HEK293 (cell line): ENCODE measurements around the gene SYNPO2.

Experiments used
- CTCF ChIA-PET: fragments of 350-600 bp; formaldehyde crosslinking; extraction: SDS; loops from one replicate; lab custom pipeline; 2021; ENCODE audit warnings: antibody characterized with exemption; lab: Yijun Ruan, JAX
- POLR2A ChIA-PET: fragments of 300-600 bp; formaldehyde crosslinking; extraction: SDS; loops from one replicate; lab custom pipeline; 2020; ENCODE audit warnings: antibody characterized with exemption, inconsistent platforms; lab: Yijun Ruan, JAX
- H3K27ac ChIP-seq: fragments of 200-500 bp; sonication (Bioruptor generic); 2 replicates; pipeline ENCODE4 v1.5.1; 2014; ENCODE audit warnings: low read depth, low read length, control low read depth, inconsistent platforms; ENCODE audit errors: extremely low read depth
- H3K36me3 ChIP-seq, 2 experiments: fragments of 200-500 bp in 1 of 2; sonication (Bioruptor generic) in 1 of 2; 1 replicate in 1 of 2; 2 replicates in 1 of 2; pipeline ENCODE4 v1.5.1; 2014 to 2017; ENCODE audit warnings: inconsistent platforms in 2 of 2, low read length in 2 of 2; ENCODE audit not compliant: control insufficient read depth in 2 of 2, insufficient read depth in 1 of 2
- H3K4me1 ChIP-seq: fragments of 200-500 bp; sonication (Bioruptor generic); 2 replicates; pipeline ENCODE4 v1.5.1; 2014; ENCODE audit warnings: mild to moderate bottlenecking, low read length, inconsistent platforms; ENCODE audit not compliant: control insufficient read depth, insufficient read depth
- H3K4me3 ChIP-seq: 2 replicates; pipeline ENCODE4 v1.5.1; 2011; ENCODE audit warnings: low read depth, mild to moderate bottlenecking, control low read depth, low read length, moderate library complexity
- H3K9me3 ChIP-seq: fragments of 200-500 bp; sonication (Bioruptor generic); 2 replicates; pipeline ENCODE4 v1.5.1; 2014; ENCODE audit warnings: low read depth, low read length, inconsistent platforms; ENCODE audit not compliant: control insufficient read depth, insufficient read depth
- BCL11A ChIP-seq: fragments of 450-650 bp; formaldehyde crosslinking; IDR thresholded peaks from 2 replicates; pipeline ENCODE4 v1.5.1; 2016; ENCODE audit warnings: low read depth, missing biosample characterization, missing genetic modification characterization
- BCL11B ChIP-seq: fragments of 450-650 bp; formaldehyde crosslinking; IDR thresholded peaks from 2 replicates; pipeline ENCODE4 v1.5.1; 2016; ENCODE audit warnings: low read depth, missing biosample characterization, missing genetic modification characterization
- IKZF3 ChIP-seq: fragments of 450-650 bp; IDR thresholded peaks from 2 replicates; pipeline ENCODE4 v1.5.0; 2018; ENCODE audit warnings: missing biosample characterization, mild to moderate bottlenecking, missing genetic modification characterization, moderate library complexity
- OVOL3 ChIP-seq: fragments of 450-650 bp; formaldehyde crosslinking; IDR thresholded peaks from 2 replicates; pipeline ENCODE4 v1.5.1; 2016; ENCODE audit warnings: missing biosample characterization, missing genetic modification characterization
- SETDB1 ChIP-seq: IDR thresholded peaks from one replicate; pipeline ENCODE4 v1.6.1; 2017; ENCODE audit warnings: mild to moderate bottlenecking, low read length, moderate library complexity, mixed read lengths; ENCODE audit not compliant: insufficient read length
- SP7 ChIP-seq: fragments of 450-650 bp; formaldehyde crosslinking; IDR thresholded peaks from 2 replicates; pipeline ENCODE4 v1.5.1; 2016; ENCODE audit warnings: missing biosample characterization, missing genetic modification characterization
- ZIC2 ChIP-seq: fragments of 450-650 bp; formaldehyde crosslinking; IDR thresholded peaks from 2 replicates; pipeline ENCODE4 v1.5.1; 2016; ENCODE audit warnings: missing biosample characterization, missing genetic modification characterization
- ZNF16 ChIP-seq: fragments of 450-650 bp; formaldehyde crosslinking; IDR thresholded peaks from 2 replicates; pipeline ENCODE4 v1.5.1; 2016; ENCODE audit warnings: low read depth, missing biosample characterization, missing genetic modification characterization
- ZNF239 ChIP-seq: fragments of 450-650 bp; formaldehyde crosslinking; IDR thresholded peaks from 2 replicates; pipeline ENCODE4 v1.5.1; 2016; ENCODE audit warnings: missing biosample characterization, missing genetic modification characterization
- ZNF266 ChIP-seq: fragments of 450-650 bp; formaldehyde crosslinking; IDR thresholded peaks from 2 replicates; pipeline ENCODE4 v1.5.1; 2016; ENCODE audit warnings: missing biosample characterization, missing genetic modification characterization, low read depth
- ZNF311 ChIP-seq: fragments of 450-650 bp; formaldehyde crosslinking; IDR thresholded peaks from 2 replicates; pipeline ENCODE4 v1.5.1; 2017; ENCODE audit warnings: missing biosample characterization, missing genetic modification characterization, borderline replicate concordance
- ZNF423 ChIP-seq: fragments of 450-650 bp; formaldehyde crosslinking; IDR thresholded peaks from 2 replicates; pipeline ENCODE4 v1.5.1; 2016; ENCODE audit warnings: missing biosample characterization, missing genetic modification characterization
- ZNF510 ChIP-seq: fragments of 450-650 bp; formaldehyde crosslinking; IDR thresholded peaks from 2 replicates; pipeline ENCODE4 v1.5.1; 2018; ENCODE audit warnings: mild to moderate bottlenecking, missing genetic modification characterization, missing biosample characterization; ENCODE audit not compliant: insufficient replicate concordance
- ZNF624 ChIP-seq: fragments of 450-650 bp; formaldehyde crosslinking; IDR thresholded peaks from 2 replicates; pipeline ENCODE4 v1.5.1; 2017; ENCODE audit warnings: missing biosample characterization, missing genetic modification characterization
- ZNF76 ChIP-seq: fragments of 450-650 bp; formaldehyde crosslinking; IDR thresholded peaks from 2 replicates; pipeline ENCODE4; 2016; ENCODE audit warnings: low read depth, missing biosample characterization, missing genetic modification characterization, borderline replicate concordance
- TF ChIP-seq, protein P1 (sequence below): fragments of 450-650 bp; formaldehyde crosslinking; IDR thresholded peaks from 2 replicates; pipeline ENCODE4 v1.5.1; 2016; ENCODE audit warnings: missing biosample characterization, missing genetic modification characterization
- TF ChIP-seq, protein P2 (sequence below): fragments of 450-650 bp; formaldehyde crosslinking; IDR thresholded peaks from 2 replicates; pipeline ENCODE4 v1.5.1; 2017; ENCODE audit warnings: missing biosample characterization, missing genetic modification characterization
- TF ChIP-seq, protein P3 (sequence below): fragments of 450-650 bp; formaldehyde crosslinking; IDR thresholded peaks from 2 replicates; pipeline ENCODE4 v1.5.1; 2017; ENCODE audit warnings: missing biosample characterization, missing genetic modification characterization
- TF ChIP-seq, protein P4 (sequence below): fragments of 450-650 bp; formaldehyde crosslinking; conservative IDR thresholded peaks from 2 replicates; pipeline ENCODE4 v1.5.1; 2016; ENCODE audit warnings: low read depth, missing biosample characterization, missing genetic modification characterization
- TF ChIP-seq, protein P5 (sequence below): fragments of 450-650 bp; formaldehyde crosslinking; IDR thresholded peaks from 2 replicates; pipeline ENCODE4 v1.5.1; 2017; ENCODE audit warnings: missing biosample characterization, missing genetic modification characterization

Gene SYNPO2

DNA sequence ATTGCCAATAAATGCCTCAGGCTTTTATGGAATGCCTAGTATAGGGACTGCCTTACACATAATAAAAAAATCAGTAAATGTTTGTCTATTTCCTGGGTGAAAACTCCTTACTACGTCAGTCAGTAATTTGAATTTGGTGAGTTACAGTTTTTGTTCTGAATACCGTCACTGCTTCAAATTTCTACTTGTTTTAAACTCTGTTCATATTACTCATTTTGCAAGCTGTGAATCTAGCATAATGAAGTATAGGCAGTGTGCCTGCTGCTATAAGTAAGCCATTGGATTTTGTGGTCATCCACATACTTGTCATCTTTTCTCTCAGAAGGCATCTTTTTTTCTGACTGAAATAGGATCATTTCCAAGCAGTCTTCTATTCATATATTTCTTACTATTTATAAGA lies 43.1 kb downstream of the SYNPO2 start:
- TF ChIP-seq ZIC2 (tag by site-specific recombination) (no peak), ZNF239 (tag by site-specific recombination) (no peak), ZNF266 (tag by site-specific recombination) (no peak), BCL11A (tag by site-specific recombination) (no peak), OVOL3 (tag by site-specific recombination) (no peak), ZNF510 (tag by site-specific recombination) (no peak), ZNF624 (tag by site-specific recombination) (no peak), BCL11B (tag by site-specific recombination) (no peak), SETDB1 (no peak), ZNF423 (tag by site-specific recombination) (no peak), ZNF76 (no peak), SP7 (tag by site-specific recombination) (no peak), ZNF16 (tag by site-specific recombination) (no peak), IKZF3 (no peak), ZNF311 (no peak)
- TF ChIP-seq, protein P1, sequence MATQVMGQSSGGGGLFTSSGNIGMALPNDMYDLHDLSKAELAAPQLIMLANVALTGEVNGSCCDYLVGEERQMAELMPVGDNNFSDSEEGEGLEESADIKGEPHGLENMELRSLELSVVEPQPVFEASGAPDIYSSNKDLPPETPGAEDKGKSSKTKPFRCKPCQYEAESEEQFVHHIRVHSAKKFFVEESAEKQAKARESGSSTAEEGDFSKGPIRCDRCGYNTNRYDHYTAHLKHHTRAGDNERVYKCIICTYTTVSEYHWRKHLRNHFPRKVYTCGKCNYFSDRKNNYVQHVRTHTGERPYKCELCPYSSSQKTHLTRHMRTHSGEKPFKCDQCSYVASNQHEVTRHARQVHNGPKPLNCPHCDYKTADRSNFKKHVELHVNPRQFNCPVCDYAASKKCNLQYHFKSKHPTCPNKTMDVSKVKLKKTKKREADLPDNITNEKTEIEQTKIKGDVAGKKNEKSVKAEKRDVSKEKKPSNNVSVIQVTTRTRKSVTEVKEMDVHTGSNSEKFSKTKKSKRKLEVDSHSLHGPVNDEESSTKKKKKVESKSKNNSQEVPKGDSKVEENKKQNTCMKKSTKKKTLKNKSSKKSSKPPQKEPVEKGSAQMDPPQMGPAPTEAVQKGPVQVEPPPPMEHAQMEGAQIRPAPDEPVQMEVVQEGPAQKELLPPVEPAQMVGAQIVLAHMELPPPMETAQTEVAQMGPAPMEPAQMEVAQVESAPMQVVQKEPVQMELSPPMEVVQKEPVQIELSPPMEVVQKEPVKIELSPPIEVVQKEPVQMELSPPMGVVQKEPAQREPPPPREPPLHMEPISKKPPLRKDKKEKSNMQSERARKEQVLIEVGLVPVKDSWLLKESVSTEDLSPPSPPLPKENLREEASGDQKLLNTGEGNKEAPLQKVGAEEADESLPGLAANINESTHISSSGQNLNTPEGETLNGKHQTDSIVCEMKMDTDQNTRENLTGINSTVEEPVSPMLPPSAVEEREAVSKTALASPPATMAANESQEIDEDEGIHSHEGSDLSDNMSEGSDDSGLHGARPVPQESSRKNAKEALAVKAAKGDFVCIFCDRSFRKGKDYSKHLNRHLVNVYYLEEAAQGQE (tag by site-specific recombination): no peak
- TF ChIP-seq, protein P2, sequence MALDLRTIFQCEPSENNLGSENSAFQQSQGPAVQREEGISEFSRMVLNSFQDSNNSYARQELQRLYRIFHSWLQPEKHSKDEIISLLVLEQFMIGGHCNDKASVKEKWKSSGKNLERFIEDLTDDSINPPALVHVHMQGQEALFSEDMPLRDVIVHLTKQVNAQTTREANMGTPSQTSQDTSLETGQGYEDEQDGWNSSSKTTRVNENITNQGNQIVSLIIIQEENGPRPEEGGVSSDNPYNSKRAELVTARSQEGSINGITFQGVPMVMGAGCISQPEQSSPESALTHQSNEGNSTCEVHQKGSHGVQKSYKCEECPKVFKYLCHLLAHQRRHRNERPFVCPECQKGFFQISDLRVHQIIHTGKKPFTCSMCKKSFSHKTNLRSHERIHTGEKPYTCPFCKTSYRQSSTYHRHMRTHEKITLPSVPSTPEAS (tag by site-specific recombination): no peak
- TF ChIP-seq, protein P3, sequence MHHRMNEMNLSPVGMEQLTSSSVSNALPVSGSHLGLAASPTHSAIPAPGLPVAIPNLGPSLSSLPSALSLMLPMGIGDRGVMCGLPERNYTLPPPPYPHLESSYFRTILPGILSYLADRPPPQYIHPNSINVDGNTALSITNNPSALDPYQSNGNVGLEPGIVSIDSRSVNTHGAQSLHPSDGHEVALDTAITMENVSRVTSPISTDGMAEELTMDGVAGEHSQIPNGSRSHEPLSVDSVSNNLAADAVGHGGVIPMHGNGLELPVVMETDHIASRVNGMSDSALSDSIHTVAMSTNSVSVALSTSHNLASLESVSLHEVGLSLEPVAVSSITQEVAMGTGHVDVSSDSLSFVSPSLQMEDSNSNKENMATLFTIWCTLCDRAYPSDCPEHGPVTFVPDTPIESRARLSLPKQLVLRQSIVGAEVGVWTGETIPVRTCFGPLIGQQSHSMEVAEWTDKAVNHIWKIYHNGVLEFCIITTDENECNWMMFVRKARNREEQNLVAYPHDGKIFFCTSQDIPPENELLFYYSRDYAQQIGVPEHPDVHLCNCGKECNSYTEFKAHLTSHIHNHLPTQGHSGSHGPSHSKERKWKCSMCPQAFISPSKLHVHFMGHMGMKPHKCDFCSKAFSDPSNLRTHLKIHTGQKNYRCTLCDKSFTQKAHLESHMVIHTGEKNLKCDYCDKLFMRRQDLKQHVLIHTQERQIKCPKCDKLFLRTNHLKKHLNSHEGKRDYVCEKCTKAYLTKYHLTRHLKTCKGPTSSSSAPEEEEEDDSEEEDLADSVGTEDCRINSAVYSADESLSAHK (tag by site-specific recombination): no peak
- TF ChIP-seq, protein P4, sequence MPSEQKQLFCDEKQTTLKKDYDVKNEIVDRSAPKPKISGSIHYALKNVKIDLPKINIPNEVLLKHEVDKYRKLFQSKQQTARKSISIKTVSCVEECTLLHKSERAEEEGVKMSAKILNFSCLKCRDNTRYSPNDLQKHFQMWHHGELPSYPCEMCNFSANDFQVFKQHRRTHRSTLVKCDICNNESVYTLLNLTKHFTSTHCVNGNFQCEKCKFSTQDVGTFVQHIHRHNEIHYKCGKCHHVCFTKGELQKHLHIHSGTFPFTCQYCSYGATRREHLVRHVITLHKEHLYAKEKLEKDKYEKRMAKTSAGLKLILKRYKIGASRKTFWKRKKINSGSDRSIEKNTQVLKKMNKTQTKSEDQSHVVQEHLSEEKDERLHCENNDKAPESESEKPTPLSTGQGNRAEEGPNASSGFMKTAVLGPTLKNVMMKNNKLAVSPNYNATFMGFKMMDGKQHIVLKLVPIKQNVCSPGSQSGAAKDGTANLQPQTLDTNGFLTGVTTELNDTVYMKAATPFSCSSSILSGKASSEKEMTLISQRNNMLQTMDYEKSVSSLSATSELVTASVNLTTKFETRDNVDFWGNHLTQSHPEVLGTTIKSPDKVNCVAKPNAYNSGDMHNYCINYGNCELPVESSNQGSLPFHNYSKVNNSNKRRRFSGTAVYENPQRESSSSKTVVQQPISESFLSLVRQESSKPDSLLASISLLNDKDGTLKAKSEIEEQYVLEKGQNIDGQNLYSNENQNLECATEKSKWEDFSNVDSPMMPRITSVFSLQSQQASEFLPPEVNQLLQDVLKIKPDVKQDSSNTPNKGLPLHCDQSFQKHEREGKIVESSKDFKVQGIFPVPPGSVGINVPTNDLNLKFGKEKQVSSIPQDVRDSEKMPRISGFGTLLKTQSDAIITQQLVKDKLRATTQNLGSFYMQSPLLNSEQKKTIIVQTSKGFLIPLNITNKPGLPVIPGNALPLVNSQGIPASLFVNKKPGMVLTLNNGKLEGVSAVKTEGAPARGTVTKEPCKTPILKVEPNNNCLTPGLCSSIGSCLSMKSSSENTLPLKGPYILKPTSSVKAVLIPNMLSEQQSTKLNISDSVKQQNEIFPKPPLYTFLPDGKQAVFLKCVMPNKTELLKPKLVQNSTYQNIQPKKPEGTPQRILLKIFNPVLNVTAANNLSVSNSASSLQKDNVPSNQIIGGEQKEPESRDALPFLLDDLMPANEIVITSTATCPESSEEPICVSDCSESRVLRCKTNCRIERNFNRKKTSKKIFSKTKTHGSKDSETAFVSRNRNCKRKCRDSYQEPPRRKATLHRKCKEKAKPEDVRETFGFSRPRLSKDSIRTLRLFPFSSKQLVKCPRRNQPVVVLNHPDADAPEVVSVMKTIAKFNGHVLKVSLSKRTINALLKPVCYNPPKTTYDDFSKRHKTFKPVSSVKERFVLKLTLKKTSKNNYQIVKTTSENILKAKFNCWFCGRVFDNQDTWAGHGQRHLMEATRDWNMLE (tag by site-specific recombination): no peak
- TF ChIP-seq, protein P5, sequence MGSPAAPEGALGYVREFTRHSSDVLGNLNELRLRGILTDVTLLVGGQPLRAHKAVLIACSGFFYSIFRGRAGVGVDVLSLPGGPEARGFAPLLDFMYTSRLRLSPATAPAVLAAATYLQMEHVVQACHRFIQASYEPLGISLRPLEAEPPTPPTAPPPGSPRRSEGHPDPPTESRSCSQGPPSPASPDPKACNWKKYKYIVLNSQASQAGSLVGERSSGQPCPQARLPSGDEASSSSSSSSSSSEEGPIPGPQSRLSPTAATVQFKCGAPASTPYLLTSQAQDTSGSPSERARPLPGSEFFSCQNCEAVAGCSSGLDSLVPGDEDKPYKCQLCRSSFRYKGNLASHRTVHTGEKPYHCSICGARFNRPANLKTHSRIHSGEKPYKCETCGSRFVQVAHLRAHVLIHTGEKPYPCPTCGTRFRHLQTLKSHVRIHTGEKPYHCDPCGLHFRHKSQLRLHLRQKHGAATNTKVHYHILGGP (tag by site-specific recombination): no peak
- TF ChIP-seq, all 188 proteins: peak for 0
- ChIA-PET CTCF (no interaction called here), POLR2A (no interaction called here)

More for the DNA sequence above, 43.1 kb downstream of the SYNPO2 start:
- H3K4me1 ChIP-seq: no peaks in the 10 kb centered on the region
- no peak overlapping the region for H3K27ac ChIP-seq
- H3K4me3 ChIP-seq: no peak overlapping the region
- H3K36me3 ChIP-seq: no peaks in the 10 kb centered on the region
- no peaks in the 10 kb centered on the region for H3K9me3 ChIP-seq
